Gastrocnemius medialis (tissue), 4 donors: ENCODE results near the gene HIVEP2. TPM values are rescaled to one million over a fixed set of nuclear protein-coding genes. Genes with fewer than 3 reads are reported as not detected.

Experiments
- ATAC-seq, 2 donors: fragments of 150-250 bp; one replicate each; pipeline ENCODE4 v1.9.1; 2016
- DNase-seq, 2 donors: peaks; one replicate each; pipeline ENCODE4 v3.0.0-alpha.2; 2019
- H3K27ac ChIP-seq, 4 donors: fragments of 200-600 bp; sonication (generic); 1 replicate in 1 of 4; 2 replicates in 3 of 4; pipeline ENCODE4 v1.5.1; 2016 to 2018; ENCODE audit warnings: mild to moderate bottlenecking in 2 of 4, moderate library complexity in 1 of 4
- H3K27me3 ChIP-seq, 3 donors: fragments of 200-600 bp; sonication (generic) in 2 of 3; 1 replicate in 1 of 3; 2 replicates in 2 of 3; pipeline versions ENCODE4 v1.5.1 to v1.6.0; 2016 to 2019; ENCODE audit warnings: mild to moderate bottlenecking in 1 of 3, moderate library complexity in 1 of 3
- H3K36me3 ChIP-seq, 2 donors: fragments of 200-600 bp; sonication (generic) in 1 of 2; one replicate each; pipeline ENCODE4 v1.5.1; 2017 to 2018
- H3K4me1 ChIP-seq, 2 donors: fragments of 200-600 bp; sonication (generic) in 1 of 2; one replicate each; pipeline ENCODE4 v1.5.1; 2016 to 2017; ENCODE audit warnings: mild to moderate bottlenecking in 2 of 2
- H3K4me3 ChIP-seq, 4 donors: fragments of 200-600 bp; sonication (generic) in 3 of 4; 1 replicate in 1 of 4; 2 replicates in 3 of 4; pipeline ENCODE4 v1.5.1; 2016 to 2019; ENCODE audit warnings: mild to moderate bottlenecking in 2 of 4
- H3K9me3 ChIP-seq, 3 donors: fragments of 200-600 bp; sonication (generic) in 2 of 3; 1 replicate in 1 of 3; 2 replicates in 2 of 3; pipeline ENCODE4 v1.5.1; 2016 to 2019
- CTCF ChIP-seq, 5 experiments: fragments of 450-650 bp in 3 of 5; fragments of 200-600 bp in 2 of 5; sonication (generic) in 2 of 5; IDR thresholded peaks in 4 of 5; conservative IDR thresholded peaks in 1 of 5; 1 replicate in 4 of 5; 2 replicates in 1 of 5; pipeline ENCODE4 v1.5.1; 2016 to 2019; ENCODE audit warnings: antibody characterized with exemption in 5 of 5, mild to moderate bottlenecking in 3 of 5, moderate library complexity in 3 of 5
- POLR2A ChIP-seq, 2 donors: fragments of 450-650 bp; IDR thresholded peaks; one replicate each; pipeline ENCODE4 v1.6.1; 2017; ENCODE audit warnings: antibody characterized with exemption in 2 of 2, mild to moderate bottlenecking in 2 of 2, moderate library complexity in 2 of 2
- in situ Hi-C, 4 donors: fragments of 200-750 bp; cut with MboI; loops; one replicate each; pipeline versions ENCODE4 v1.15.0 to v1.8.0; 2017; ENCODE audit warnings: low sequenced_read_pairs in 4 of 4
- intact Hi-C: fragments of 100-400 bp; cut with DNase I; formaldehyde crosslinking; loops from one replicate; pipeline ENCODE4 v1.15.1; 2023; ENCODE audit warnings: low total_unique reads
- total RNA-seq, 4 donors: library from RNA; depleted of rRNA; stranded (reverse); fragments of >200 nt; gene quantifications; one replicate each; pipeline versions ENCODE4 v1.1.0 to v1.2.3, GENCODE V29; 2016

HIVEP2 gene
- total RNA-seq, 4 donors from 2014 or later: 15.9 to 29.4 (median 25.3) TPM

DNA sequence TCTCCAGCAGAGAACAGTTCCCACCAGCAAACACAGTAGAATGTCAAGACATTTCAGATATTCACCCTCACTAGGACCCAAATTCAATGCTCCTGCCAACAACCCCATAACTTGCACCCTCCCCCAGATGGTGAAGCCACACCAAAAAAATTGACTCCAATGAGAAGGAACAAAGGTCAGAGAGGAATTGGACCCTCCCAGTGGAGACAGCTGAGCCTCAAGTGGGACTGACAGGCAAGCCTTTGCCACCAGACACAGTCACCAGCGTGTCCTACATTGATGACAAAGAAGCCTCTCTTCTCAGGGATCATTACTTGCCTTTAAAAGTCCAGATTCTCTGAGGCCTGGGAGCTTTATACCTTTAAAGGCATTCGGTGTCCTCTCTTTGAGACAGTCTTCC is 64.8 kb downstream of the HIVEP2 start:
- intact Hi-C loops: loop anchor here (10.0 kb wide), 1 partner anchor 185 kb away; no protein-coding TSS in a partner anchor
- peak overlapping the region; percentile 9 to 76 (median 42) for H3K27ac ChIP-seq
- DNase-seq: no peak
- H3K9me3 ChIP-seq: no peaks in the 10 kb centered on the region
- no peaks in the 10 kb centered on the region for H3K27me3 ChIP-seq
- TF ChIP-seq CTCF (IDR thresholded peaks at IDR 0.05 in 4 of 5, conservative IDR thresholded peaks at IDR 0.05 in 1 of 5) (no peak), POLR2A (IDR thresholded peaks at IDR 0.05) (no peak)
- in situ Hi-C loops: no loop called here
- no peak overlapping the region for H3K4me3 ChIP-seq
- peaks cover 56 to 90% of the 10 kb centered on the region in 2 donors for H3K4me1 ChIP-seq
- no peak for ATAC-seq
- H3K36me3 ChIP-seq: no peaks in the 10 kb centered on the region

DNA sequence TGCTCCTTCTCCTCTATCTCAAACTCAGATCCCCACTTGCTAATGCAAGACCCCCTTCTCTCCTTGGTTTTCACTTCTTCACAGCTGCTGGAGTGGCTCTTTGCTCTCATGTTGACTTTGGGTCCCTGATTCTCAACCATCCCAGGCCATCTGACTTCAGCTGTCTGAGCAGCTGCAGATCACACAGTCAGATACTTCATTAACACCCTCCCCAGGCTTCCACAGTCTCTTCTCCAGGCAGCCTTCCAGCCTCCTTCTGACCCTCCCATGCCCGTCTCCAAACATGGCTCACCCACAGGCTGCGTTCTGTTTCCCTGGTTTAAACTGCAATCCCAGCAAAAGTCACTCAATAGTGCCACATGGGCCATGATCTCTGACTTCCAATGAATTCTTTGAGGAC is 65.4 kb downstream of the HIVEP2 start:
- Histone ChIP-seq H3K27me3 (no peaks in the 10 kb centered on the region), H3K4me1 (peaks cover 57 to 90% of the 10 kb centered on the region in 2 donors), H3K9me3 (no peaks in the 10 kb centered on the region), H3K27ac (peak overlapping the region; percentile 46 to 76 (median 68)), H3K36me3 (no peaks in the 10 kb centered on the region), H3K4me3 (no peak overlapping the region)
- intact Hi-C loops (no loop called here), in situ Hi-C loops (no loop called here)
- no peak for TF ChIP-seq CTCF (IDR thresholded peaks at IDR 0.05 in 4 of 5, conservative IDR thresholded peaks at IDR 0.05 in 1 of 5)
- no peak for TF ChIP-seq POLR2A (IDR thresholded peaks at IDR 0.05)
- ATAC-seq (no peak), DNase-seq (no peak)

DNA sequence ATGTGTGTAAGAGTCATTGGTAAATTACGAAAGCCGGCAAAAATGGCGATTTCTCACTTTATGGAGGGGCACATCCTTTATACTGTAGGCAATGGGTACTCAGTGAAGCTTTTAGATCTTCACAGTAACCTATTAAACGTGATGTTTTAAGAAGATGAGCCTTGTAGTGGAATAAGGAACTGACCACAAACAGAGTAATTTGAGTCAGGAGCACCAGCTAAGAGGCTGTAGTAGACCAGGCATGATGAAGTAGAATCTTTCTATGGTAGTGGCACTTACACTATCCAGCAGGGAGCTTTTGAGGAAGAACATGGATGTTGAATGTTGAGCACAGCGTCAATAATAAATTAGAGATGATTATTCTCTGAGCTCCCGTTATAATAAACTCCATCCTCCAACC is 65.9 kb downstream of the HIVEP2 start:
- Histone ChIP-seq H3K27ac (peak overlapping the region; percentile 46 to 76 (median 68)), H3K9me3 (no peaks in the 10 kb centered on the region), H3K36me3 (no peaks in the 10 kb centered on the region), H3K4me1 (peaks cover 57 to 90% of the 10 kb centered on the region in 2 donors), H3K27me3 (no peaks in the 10 kb centered on the region), H3K4me3 (no peak overlapping the region)
- in situ Hi-C loops (no loop called here), intact Hi-C loops (no loop called here)
- no peak for ATAC-seq
- TF ChIP-seq POLR2A (IDR thresholded peaks at IDR 0.05): no peak
- TF ChIP-seq CTCF (IDR thresholded peaks at IDR 0.05 in 4 of 5, conservative IDR thresholded peaks at IDR 0.05 in 1 of 5): no peak
- DNase-seq: no peak

GRCh38 chr6:142878407-142878806 is 66.6 kb downstream of the HIVEP2 start:
- intact Hi-C loops: no loop called here
- H3K4me3 ChIP-seq: no peak overlapping the region
- no peaks in the 10 kb centered on the region for H3K27me3 ChIP-seq
- no peaks in the 10 kb centered on the region for H3K9me3 ChIP-seq
- peaks cover 57 to 90% of the 10 kb centered on the region in 2 donors for H3K4me1 ChIP-seq
- DNase-seq (peak; percentile 61 to 74), ATAC-seq (peak; percentile 85 to 89)
- TF ChIP-seq POLR2A (IDR thresholded peaks at IDR 0.05) (no peak), CTCF (IDR thresholded peaks at IDR 0.05 in 4 of 5, conservative IDR thresholded peaks at IDR 0.05 in 1 of 5) (no peak)
- in situ Hi-C loops: no loop called here
- peak overlapping the region; percentile 46 to 76 (median 68) for H3K27ac ChIP-seq
- H3K36me3 ChIP-seq: no peaks in the 10 kb centered on the region

DNA sequence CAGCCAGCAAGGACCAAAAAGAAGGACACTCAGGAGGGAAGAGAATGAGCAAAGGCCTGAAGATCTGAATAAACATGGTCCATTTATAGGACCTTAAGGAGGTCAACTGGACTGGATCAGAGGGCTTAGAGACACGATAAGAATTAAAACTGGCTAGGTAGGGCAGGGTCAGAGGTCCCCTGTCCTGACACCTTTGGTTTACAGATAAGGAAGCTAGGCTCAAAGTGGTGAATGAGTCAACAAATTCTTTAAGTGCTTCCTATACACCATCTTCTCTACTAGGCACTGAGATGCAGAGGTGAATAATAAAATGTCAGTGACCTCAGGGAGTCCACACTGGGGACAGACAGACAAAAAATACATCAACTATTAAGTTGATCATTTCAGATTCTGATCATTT is 70.3 kb downstream of the HIVEP2 start:
- DNase-seq (no peak), ATAC-seq (no peak)
- no peaks in the 10 kb centered on the region for H3K36me3 ChIP-seq
- H3K9me3 ChIP-seq: no peaks in the 10 kb centered on the region
- intact Hi-C loops (no loop called here), in situ Hi-C loops (no loop called here)
- H3K27ac ChIP-seq: peak overlapping the region in 3 of 4 donors; percentile 5 to 25 (median 16)
- TF ChIP-seq POLR2A (IDR thresholded peaks at IDR 0.05): no peak
- TF ChIP-seq CTCF (IDR thresholded peaks at IDR 0.05 in 4 of 5, conservative IDR thresholded peaks at IDR 0.05 in 1 of 5): no peak
- H3K27me3 ChIP-seq: no peaks in the 10 kb centered on the region
- H3K4me3 ChIP-seq: no peak overlapping the region
- H3K4me1 ChIP-seq: peaks cover 57 to 88% of the 10 kb centered on the region in 2 donors
